ENCODE results near the gene TTYH2. TPM values are rescaled to one million over a fixed set of nuclear protein-coding genes. Genes with fewer than 3 reads are reported as not detected.

The TTYH2 gene
- total RNA-seq, 4 donors from 2014 or later, result 12.4 to 24.7 (median 18.8) TPM

DNA sequence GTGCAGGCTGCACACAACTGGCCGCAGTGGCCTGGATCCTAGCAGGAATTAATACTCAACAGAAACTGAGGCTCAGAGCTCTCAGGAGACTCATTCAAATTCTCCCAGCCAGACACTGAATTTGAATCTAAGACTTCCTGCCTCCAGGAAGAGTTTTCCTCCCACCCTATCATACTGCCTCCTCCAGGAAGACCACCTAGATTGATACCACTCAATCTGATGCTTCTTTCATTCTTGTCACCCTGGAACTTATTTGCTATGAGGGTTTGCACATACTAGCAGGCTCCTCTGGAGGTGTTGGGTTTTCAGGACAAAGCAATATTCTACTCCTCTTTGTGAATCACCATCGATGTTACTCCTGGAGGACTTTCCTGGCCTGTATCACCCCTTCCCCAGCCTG, 15.6 kb upstream of the TTYH2 start:
- H3K4me1 ChIP-seq, result peaks cover 0 to under 1% of the 10 kb centered on the region in 2 donors
- WGBS, 2 donors, result 92 to 93% methylated on average over 2 of the region's 2 CpGs
- TF ChIP-seq, protein P1, sequence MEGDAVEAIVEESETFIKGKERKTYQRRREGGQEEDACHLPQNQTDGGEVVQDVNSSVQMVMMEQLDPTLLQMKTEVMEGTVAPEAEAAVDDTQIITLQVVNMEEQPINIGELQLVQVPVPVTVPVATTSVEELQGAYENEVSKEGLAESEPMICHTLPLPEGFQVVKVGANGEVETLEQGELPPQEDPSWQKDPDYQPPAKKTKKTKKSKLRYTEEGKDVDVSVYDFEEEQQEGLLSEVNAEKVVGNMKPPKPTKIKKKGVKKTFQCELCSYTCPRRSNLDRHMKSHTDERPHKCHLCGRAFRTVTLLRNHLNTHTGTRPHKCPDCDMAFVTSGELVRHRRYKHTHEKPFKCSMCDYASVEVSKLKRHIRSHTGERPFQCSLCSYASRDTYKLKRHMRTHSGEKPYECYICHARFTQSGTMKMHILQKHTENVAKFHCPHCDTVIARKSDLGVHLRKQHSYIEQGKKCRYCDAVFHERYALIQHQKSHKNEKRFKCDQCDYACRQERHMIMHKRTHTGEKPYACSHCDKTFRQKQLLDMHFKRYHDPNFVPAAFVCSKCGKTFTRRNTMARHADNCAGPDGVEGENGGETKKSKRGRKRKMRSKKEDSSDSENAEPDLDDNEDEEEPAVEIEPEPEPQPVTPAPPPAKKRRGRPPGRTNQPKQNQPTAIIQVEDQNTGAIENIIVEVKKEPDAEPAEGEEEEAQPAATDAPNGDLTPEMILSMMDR (IDR thresholded peaks at IDR 0.05), result no peak
- no peak for DNase-seq
- no peaks in the 10 kb centered on the region for H3K36me3 ChIP-seq
- no peaks in the 10 kb centered on the region for H3K27me3 ChIP-seq
- H3K27ac ChIP-seq, result no peak overlapping the region
- intact Hi-C loops (cut with DNase I), result no loop called here
- no peak overlapping the region for H3K4me3 ChIP-seq (replicated peaks in 1 of 3)
- H3K9me3 ChIP-seq, result no peaks in the 10 kb centered on the region

DNA sequence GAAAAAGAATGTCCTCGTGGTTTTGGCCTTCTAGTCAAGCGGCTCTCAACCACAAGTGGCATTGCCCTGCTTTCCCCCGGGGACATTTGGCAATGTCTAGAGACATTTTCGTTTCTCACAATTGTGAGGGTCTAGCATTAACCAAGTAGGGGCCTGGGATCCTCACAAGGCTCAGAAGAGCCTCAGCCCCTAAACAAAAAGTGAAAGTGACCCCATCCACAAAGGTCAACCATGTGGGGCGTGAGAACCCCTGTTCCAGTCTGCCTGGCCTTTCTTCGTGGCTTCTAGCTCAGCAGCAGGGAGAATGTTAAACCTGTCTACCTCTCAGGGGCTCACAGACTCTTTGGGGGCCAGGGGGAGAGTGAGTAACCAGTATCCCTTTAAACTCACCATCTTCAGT, 14.7 kb upstream of the TTYH2 start:
- no peaks in the 10 kb centered on the region for H3K27me3 ChIP-seq
- no peak for DNase-seq
- peaks cover 4 to 5% of the 10 kb centered on the region in 2 donors for H3K4me1 ChIP-seq
- intact Hi-C loops (cut with DNase I), result no loop called here
- no peak overlapping the region for H3K27ac ChIP-seq
- TF ChIP-seq POLR2A (IDR thresholded peaks at IDR 0.05), result no peak
- TF ChIP-seq, protein P1 (IDR thresholded peaks at IDR 0.05), result no peak
- 69 to 74% methylated on average over 6 of the region's 6 CpGs for WGBS, 2 donors
- H3K9me3 ChIP-seq, result no peaks in the 10 kb centered on the region
- H3K36me3 ChIP-seq, result no peaks in the 10 kb centered on the region
- no peak overlapping the region for H3K4me3 ChIP-seq (replicated peaks in 1 of 3)

DNA sequence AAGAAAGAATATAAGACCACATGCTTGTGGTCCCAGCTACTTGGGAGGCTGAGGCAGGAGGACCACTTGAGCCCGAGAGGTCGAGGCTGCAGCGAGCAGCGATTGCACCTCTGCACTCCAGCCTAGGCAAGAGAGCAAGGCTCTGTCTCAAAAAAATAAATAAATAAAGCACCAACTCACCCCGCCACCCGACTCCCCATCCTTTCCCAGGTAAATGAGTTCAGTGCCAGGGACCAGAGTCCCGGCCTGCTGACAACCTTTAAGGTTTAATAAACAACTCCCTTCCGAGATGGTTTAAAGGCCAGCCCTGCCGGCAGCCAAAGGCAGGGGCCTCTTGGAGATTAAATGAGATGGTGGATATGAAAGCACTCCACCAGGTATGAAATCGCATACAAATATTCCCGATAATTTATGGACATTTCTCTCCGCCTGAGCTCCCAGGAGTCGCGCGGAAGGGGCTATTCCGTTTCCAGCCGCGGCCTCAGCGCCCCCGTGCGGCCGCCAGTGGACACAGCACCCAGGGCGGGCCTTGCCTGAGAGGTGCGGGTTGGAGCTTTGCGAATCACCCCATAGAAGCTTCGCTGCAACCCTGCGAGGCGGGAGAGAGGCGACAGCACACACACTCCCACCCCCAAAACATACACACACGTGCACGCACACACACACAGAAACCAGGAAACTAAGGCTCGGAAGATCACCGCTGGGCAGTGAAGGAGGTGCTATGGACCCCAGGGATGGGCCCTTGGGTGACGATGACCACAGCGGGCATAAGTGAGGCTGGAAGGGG, 13.9 kb upstream of the TTYH2 start:
- H3K36me3 ChIP-seq, result no peaks in the 10 kb centered on the region
- intact Hi-C loops (cut with DNase I), result no loop called here
- no peak overlapping the region for H3K4me3 ChIP-seq (replicated peaks in 1 of 3)
- TF ChIP-seq POLR2A (IDR thresholded peaks at IDR 0.05), result no peak
- TF ChIP-seq, protein P1 (IDR thresholded peaks at IDR 0.05), result peak; percentile 58 to 97 (median 87)
- H3K4me1 ChIP-seq, result peaks cover 9% of the 10 kb centered on the region in 2 donors
- peak; percentile 52 to 62 for DNase-seq
- no peaks in the 10 kb centered on the region for H3K27me3 ChIP-seq
- WGBS, 2 donors, result 22 to 23% methylated on average over 34 to 35 of the region's 35 CpGs
- no peaks in the 10 kb centered on the region for H3K9me3 ChIP-seq
- no peak overlapping the region for H3K27ac ChIP-seq

DNA sequence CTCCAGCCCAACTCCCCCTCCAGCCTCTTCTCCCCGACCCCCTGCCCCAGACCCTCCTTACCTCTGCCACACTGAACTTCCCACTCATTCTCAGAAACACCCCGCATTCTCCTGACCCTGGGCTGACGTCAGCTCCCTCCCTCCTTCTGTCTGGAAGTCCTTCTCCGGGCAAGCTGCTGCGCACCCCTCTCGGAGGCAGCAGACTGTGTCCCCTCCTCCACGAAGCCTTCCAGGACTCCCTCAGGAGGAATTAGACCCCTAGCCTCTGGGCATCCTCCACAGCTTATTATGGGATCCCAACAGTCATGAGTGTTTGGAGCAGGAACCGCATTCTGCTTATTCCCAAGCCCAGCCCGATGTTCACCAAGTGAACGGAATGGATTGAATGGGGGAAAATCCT, 13.3 kb upstream of the TTYH2 start:
- Histone ChIP-seq H3K4me3 (replicated peaks in 1 of 3) (no peak overlapping the region), H3K4me1 (peaks cover 15% of the 10 kb centered on the region in 2 donors), H3K9me3 (no peaks in the 10 kb centered on the region), H3K36me3 (no peaks in the 10 kb centered on the region), H3K27me3 (no peaks in the 10 kb centered on the region), H3K27ac (no peak overlapping the region)
- TF ChIP-seq, protein P1 (IDR thresholded peaks at IDR 0.05), result no peak
- TF ChIP-seq POLR2A (IDR thresholded peaks at IDR 0.05), result no peak
- DNase-seq, result no peak
- intact Hi-C loops (cut with DNase I), result no loop called here
- WGBS, 2 donors, result 52 to 54% methylated on average over 10 of the region's 10 CpGs

DNA sequence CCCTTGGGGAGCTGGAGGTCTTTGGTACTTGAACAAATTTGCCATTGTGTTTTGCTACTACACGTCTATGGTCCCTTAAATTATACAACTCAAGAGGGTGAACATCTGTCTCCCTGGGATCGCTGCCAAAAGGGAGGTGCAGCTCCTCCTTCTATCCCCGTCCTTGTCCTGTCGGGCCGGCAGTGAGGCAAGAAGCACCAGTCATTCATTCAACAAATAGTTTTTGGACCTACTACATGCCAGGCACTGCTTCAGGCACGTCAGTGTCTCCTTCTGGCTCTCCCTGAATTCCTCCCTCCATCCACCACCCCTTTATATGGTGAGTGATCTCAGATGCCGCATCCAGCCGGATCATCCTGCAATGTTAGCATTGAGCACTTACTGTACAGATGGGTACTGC, 12.1 kb upstream of the TTYH2 start:
- H3K27ac ChIP-seq, result no peak overlapping the region
- DNase-seq, result no peak
- H3K9me3 ChIP-seq, result no peaks in the 10 kb centered on the region
- intact Hi-C loops (cut with DNase I), result no loop called here
- no peaks in the 10 kb centered on the region for H3K27me3 ChIP-seq
- TF ChIP-seq POLR2A (IDR thresholded peaks at IDR 0.05), result no peak
- TF ChIP-seq, protein P1 (IDR thresholded peaks at IDR 0.05), result no peak
- H3K4me1 ChIP-seq, result peaks cover 17 to 27% of the 10 kb centered on the region in 2 donors
- 55 to 60% methylated on average over 7 to 8 of the region's 8 CpGs for WGBS, 2 donors
- no peak overlapping the region for H3K4me3 ChIP-seq (replicated peaks in 1 of 3)
- H3K36me3 ChIP-seq, result peaks cover 0 to 5% of the 10 kb centered on the region in 2 donors
